Activated CD8-positive, alpha-beta memory T cell treated with anti-CD3 and anti-CD28 coated beads for 36 hours (primary cell): ENCODE results near the gene RELT. TPM values are rescaled to one million over a fixed set of nuclear protein-coding genes. Genes with fewer than 3 reads are reported as not detected.

Experiments used
- CTCF ChIA-PET: fragments of 350-600 bp; sonication (Branson Sonifier 250); formaldehyde crosslinking; loops from one replicate; lab custom pipeline; 2021; ENCODE audit warnings: antibody characterized with exemption; lab: Charles Lee
- POLR2A ChIA-PET: fragments of 350-600 bp; sonication (Branson Sonifier 250); formaldehyde crosslinking; loops from one replicate; lab custom pipeline; 2021; ENCODE audit warnings: antibody characterized with exemption; lab: Charles Lee
- total RNA-seq, 2 experiments: library from RNA; stranded (reverse); gene quantifications; one replicate each; pipeline ENCODE4 v1.2.3, GENCODE V29; 2021

The RELT gene
- total RNA-seq, 2 experiments from 2014 or later = 31.0 to 33.2 TPM

DNA sequence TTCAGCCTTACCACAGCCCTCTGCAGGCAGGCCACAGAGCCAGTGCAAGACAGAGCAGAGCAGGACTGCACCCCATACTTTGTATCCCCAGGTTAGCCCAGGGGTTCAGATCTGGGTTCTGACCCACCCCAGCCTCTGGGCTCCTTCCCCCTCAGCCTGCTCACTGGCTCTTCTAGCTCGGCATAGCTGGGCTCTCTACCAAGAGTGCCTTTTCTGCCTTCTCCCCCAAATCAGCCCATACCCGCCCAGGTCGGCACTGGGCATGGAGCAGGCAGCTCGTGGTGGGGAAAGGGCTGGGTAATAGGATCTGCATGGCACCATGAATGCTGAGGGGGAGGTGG lies 8.3 kb downstream of the RELT start:
- ChIA-PET POLR2A (interaction anchor here (0.5 to 0.6 kb wide), 2 partner anchors 8 to 84 kb away, joined by 3 to 4 read pairs; partner anchors contain the start of gene RELT), CTCF (interaction anchor here (0.9 to 1.4 kb wide), 3 partner anchors 9 to 33 kb away, joined by 4 to 5 read pairs (median 4); no protein-coding TSS in a partner anchor)

DNA sequence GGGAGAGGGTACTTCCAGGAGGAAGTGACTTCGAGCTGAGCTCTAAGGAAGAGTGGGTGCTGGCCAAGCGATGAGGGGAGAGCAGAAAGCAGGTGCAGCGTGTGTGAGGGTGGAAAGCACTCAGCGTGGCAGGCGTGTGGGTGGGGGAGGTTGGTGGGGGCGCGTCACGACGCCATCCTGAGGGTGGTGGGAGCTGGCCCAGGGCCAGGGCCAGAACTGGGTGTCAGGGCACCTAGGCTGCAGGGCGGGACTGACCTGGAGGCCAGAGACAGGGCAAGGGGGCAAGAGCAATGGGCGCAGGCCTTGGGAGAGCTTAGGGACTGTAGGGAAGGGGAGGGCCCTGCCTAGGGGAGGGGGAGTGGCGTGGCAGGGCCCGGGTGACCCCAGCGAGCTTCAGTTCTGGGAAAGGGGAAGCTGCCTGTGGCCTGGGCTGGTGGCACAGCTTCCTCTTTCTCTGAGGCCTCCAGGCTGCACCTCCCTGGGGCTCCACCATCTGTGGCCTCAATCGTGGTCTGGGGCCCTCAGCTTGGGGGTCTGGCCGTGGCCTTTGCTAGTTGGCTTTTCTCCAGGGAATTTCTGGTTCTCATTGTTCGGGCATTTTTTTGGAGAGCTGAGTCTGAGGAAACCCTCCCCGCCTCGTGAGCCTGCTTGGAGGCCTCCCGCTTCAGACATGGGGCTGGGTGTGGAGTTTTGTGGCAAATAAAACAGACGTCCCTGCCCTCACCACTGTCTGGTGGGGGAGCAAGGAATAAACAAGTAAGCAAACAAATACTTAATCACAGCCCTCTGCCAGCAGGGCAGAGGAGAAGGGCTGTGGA lies 8.9 kb downstream of the RELT start:
- CTCF ChIA-PET = interaction anchor here (0.9 to 1.4 kb wide), 3 partner anchors 8 to 34 kb away, joined by 4 to 5 read pairs (median 4); no protein-coding TSS in a partner anchor
- POLR2A ChIA-PET = interaction anchor here (0.5 to 0.6 kb wide), 2 partner anchors 8 to 85 kb away, joined by 3 to 4 read pairs; partner anchors contain the start of gene RELT

DNA sequence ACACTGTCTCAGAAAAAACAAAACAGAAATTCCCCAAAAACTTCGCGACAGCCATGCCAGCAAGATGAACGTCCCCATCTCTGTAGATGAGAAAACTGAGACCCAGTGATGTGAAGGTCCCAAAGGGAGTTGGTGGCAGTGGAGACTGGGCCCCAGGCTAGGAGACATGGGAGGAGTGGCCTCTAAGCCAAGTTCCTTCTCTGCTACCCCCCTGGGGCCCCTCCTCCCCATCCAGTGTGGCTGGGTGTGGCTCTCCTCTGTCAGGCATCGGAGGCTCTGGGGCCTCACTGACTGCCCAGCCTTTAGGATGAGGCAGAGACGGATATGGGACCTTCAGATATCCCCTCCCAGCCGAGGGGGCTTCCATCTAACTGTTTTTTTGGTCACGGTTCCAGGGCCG lies 9.8 kb downstream of the RELT start:
- ChIA-PET CTCF (interaction anchor here (1.4 kb wide), 1 partner anchor 35 kb away, joined by 4 read pairs; no protein-coding TSS in a partner anchor), POLR2A (no interaction called here)

DNA sequence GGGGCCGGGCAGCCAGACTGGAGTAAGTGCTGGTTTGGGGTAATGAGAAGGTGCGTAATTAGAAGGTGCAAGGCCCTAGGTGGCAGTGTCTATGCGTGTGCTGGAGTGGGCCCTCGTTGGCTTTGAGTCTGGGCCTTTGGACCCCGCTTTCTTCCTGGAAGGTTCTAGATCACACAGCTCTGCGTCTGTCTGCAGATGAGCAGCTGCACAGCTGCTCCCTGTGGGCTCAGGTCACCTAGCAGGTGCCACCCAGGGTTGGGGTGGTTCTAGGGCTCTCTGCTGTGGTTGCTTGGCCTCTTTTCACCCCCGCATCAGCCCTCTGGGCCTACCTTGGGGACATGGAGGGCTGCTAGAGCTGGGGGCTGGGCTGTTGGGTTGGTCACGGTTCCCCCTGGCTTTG lies 10.3 kb downstream of the RELT start:
- ChIA-PET POLR2A (no interaction called here), CTCF (interaction anchor here (0.7 kb wide), 1 partner anchor 42 kb away, joined by 3 read pairs; no protein-coding TSS in a partner anchor)

DNA sequence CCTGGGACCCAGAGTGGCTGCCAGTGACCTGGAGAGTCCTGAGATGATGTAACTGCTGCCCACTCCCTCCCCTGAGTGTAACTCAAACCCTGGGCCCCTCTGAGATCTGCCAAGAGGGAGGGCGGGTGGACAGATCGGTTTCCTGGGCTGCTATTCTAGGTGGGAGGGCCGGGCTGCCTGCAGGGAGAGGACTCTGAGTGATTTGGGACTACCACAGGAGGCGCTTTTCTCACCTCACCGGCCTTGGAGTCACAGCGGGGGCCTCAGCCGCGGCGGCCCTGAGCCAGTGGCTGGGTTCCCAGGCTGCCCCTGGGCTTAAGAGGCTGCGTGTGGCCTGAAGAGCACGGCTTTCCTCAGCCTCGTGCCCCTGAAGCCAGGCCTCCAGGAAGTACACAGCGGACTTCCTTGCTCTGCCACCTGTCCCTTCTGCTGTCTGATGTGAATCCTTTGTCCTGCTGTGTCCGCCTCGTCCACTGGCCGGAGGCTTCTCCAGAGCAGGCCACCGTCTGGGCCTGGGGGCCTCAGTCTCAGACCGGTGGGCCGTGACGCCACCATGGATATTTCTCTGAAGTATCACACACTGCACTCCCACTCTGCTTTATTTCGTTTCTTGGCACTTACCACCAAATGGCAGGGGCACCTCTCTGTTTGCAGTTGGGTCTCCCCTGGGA lies 11.5 kb downstream of the RELT start:
- CTCF ChIA-PET = no interaction called here
- POLR2A ChIA-PET = no interaction called here

DNA sequence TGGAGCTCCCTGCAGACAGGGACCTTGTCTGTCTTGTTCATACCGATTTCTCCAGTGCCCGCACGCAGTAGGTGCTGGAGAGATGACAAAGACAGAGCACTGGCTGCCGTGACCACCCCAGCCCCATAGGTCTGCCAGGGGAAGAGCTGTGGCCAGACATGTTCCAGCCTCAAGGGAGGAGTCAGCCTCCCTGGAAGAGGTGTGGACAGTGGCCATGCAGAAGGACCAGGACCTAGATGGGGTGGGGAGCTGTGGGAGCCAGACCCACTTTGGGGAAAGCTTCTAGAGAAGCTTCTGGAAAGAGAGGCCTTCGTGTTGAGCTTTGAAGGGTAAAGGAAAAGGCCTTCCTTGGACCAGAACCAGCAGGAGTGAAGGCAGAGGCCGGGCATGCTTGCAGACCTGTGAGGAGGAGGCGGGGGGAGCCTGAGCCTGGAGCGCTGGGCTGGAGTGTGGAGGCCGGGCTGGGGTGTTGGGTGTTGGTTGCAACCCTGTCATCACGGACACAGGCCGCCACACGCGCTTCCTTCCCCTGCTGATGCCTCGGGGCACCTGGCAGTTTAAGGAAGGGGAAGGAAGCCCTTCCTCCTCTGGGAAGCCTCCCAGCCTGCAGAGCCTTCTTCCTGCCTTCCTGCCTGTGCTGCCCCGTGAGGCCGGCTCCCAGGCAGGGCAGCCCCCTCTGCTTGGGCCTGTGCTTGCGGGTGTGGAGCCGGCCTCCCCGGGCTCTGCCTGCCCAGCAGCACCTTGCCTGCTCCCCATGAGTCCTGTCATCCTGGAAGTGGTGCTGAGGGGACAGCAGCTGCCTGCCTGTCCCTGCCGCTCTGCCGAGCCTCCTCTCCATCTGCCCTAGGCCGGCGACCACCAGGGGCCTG lies 12.3 kb downstream of the RELT start:
- CTCF ChIA-PET = interaction anchor here (0.7 to 1.3 kb wide), 2 partner anchors 37 to 53 kb away, joined by 3 to 6 read pairs; no protein-coding TSS in a partner anchor
- POLR2A ChIA-PET = no interaction called here

DNA sequence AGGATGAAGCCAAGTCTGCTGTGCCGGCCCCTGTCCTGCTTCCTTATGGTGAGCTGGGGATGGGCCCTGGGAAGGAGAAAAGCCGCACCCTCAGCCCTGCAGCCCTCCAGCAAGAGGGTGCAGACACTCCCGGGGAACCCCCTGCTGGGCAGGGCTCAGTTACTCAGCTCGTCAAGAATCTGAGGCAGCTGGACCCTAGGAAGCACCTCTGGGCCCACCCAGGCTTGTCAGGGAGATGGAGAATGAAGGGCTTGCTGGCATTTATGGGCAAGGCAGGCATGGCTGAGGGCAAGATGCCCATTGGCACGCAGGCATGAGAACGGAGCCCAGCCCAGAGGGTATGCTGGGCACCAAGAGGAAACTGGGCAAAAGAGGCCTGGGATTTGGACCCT lies 12.9 kb downstream of the RELT start:
- POLR2A ChIA-PET = no interaction called here

DNA sequence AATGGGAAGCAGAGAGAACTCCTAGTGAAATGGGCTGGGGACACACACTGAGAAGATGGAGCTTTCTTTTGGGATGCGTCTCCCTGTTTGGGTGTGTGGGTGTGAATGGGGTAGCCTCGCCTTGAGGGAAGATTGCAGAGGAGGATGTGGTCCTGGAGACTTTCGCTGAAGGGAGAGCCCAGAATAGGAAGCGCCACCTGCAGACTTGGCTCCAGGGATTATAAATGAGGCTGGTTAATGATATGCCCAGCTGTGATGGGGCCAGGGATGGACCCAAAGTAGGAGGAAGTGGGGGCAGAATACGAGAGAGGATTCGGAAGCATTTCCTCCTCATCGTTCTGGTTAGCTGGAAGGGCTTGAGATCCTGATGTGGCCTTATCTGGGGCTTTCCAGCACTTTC lies 13.7 kb downstream of the RELT start:
- POLR2A ChIA-PET = interaction anchor here (0.6 kb wide), 1 partner anchor 603 kb away, joined by 9 read pairs; no protein-coding TSS in a partner anchor
- CTCF ChIA-PET = no interaction called here

More for the DNA sequence above, 12.9 kb downstream of the RELT start:
- CTCF ChIA-PET = interaction anchor here (1.3 kb wide), 1 partner anchor 38 kb away, joined by 3 read pairs; no protein-coding TSS in a partner anchor

DNA sequence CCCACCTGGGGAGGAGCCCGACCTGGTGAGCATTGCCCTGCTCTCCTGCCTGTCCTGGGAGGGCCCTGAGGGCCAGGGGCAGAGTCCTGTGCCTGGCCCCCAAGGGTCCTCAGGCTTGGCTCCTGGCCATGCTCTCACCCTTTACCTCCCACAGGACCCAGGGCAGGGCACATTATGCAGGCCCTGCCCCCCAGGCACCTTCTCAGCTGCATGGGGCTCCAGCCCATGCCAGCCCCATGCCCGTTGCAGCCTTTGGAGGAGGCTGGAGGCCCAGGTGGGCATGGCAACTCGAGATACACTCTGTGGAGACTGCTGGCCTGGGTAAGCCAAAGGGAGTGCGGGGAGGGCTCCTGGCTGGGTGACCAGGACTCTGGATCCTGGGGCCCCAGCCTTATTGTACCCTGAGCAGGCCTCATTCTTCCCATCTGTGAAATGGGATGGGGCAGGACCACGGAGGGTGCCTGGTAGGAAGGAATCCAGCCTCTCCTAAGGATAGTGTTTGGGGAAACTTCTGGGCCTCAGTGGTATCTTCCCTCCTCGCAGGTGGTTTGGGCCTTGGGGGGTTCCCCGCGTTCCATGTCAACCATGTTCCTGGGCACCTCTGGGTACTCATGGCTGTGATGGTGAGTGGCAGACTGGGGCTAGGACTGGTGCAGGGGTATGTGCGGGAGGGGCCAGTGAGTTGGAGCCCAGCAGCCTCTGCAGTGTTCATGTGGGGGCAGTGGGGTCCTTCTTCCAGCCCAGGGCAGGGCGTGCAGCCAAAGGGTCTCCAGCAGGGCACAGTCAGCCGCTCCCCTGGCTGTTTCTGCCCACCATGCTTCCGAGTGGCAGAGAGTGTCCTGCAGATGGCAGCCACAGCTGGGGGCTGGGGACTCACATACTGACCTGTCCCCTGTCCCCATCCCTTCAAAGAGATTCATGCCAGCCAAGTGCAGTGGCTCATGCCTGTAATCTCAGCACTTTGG lies 14.7 kb downstream of the RELT start:
- POLR2A ChIA-PET = interaction anchor here (0.6 kb wide), 1 partner anchor 602 kb away, joined by 9 read pairs; no protein-coding TSS in a partner anchor
- CTCF ChIA-PET = interaction anchor here (0.9 kb wide), 1 partner anchor 40 kb away, joined by 3 read pairs; no protein-coding TSS in a partner anchor

DNA sequence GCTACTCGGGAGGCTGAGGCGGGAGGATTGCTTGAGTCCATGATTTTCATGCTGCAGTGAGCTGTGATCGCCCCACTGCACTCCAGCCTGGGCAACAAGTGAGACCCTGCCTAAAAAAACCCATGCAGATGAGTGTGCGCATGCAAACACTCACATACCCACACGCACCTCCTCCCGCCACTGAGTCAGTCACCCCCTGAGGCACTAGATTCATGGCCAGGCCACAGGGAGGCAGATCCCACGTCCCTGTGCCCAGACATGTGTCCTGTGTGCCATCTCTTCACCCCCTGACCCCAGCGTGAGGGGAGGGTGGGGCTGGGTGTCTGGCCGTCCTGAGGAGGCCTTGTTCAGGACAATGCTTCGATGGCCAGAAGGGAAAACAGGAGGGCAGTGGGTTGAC lies 15.5 kb downstream of the RELT start:
- CTCF ChIA-PET = interaction anchor here (0.9 to 2.8 kb wide), 2 partner anchors 40 to 41 kb away, joined by 3 to 48 read pairs; no protein-coding TSS in a partner anchor
- POLR2A ChIA-PET = no interaction called here

DNA sequence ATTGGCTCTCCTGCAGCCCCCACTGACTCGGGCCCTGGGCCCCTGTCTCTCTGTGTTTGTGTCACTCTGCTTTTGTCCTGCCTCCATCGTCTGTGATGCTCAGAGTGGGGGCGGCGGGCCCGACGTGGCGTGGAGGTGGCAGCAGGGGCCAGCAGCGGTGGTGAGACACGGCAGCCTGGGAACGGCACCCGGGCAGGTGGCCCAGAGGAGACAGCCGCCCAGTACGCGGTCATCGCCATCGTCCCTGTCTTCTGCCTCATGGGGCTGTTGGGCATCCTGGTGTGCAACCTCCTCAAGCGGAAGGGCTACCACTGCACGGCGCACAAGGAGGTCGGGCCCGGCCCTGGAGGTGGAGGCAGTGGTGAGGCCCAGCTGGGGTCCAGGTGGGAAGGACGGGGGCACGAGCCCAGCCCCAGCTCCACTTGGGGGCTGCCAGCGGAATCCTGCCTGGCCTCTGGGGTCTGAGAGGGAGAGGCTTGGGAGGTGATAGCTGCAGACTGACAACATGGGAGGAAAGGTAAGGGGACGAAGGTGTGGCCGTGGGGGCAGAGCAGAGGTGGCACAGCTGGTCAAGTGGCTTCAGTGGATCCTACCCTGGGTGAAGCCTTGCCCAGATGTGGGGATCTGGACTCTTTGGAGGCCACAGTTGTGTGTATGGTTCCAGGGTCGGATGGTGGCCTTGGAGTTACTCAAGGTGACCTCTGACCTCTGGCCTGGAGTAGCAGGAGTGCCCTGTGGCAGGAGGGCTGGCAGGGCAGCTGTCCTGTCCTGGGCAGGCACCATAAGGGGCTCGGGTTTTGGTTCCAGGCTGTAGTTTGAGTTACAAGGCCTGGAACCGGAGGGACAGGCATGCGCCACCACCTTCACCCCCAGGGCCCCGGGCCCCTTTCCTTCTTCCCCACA lies 16.2 kb downstream of the RELT start:
- ChIA-PET POLR2A (no interaction called here), CTCF (interaction anchor here (1.3 to 2.8 kb wide), 7 partner anchors 10 to 268 kb away, joined by 4 to 48 read pairs (median 4); no protein-coding TSS in a partner anchor)

DNA sequence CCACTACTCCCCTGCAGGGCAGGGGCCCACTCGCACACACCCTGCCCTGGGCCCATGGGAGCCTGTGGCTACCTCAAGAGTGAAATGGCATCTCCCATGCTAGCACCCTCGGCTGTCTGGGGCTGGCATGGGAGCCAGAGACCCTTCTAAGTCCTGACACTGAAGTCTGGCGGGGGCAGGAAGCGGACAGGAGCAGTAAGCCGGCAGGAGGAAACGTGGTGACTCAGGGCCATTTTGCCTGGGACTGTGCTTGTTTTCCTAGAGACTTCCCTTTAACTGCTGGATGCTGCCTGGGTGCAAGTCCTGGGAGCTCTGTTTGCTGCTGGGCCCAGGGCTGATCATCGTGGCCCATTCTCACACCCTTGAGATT lies 16.8 kb downstream of the RELT start:
- CTCF ChIA-PET = interaction anchor here (1.0 to 2.8 kb wide), 11 partner anchors 8 to 267 kb away, joined by 3 to 48 read pairs (median 5); no protein-coding TSS in a partner anchor

DNA sequence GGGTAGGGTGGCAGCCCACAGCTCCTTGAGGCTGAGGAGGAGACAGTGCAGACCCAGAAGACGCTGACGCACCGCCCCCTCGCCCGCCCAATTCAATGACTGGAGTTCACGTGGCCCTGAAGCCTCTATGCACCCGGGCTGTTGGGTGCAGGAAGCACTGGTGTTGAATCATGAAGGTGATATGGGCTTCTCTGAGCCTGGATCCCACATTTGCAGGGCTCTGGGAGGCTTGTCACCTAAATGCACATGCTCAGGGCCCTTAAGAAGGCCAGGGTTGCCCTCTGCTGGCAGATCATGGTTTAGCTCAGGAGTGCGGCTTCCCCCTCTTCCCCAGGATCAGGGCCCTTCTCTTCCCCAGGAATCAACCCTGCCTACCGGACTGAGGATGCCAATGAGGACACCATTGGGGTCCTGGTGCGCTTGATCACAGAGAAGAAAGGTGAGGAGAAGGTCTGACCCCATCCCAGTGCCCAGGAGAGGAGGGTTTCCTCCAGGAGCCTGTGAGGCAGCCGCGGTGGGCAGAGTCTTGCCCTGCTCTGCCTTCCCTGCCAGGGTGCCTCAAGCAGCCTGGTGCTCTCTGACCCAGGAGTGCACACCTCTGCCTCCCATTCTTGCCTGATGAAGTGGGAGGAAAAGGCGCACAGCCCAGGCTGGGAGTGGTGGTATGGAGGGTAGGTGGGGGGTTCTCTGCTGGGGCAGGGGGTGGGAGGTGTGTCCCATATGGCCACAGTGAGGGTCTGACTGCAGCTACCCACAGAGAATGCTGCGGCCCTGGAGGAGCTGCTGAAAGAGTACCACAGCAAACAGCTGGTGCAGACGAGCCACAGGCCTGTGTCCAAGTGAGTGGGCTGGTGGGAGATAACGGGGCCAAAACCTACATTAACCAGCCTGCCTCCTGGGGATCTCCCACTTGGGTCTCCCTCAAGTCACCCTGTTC lies 17.5 kb downstream of the RELT start:
- ChIA-PET CTCF (interaction anchor here (0.6 to 2.8 kb wide), 12 partner anchors 9 to 266 kb away, joined by 3 to 48 read pairs (median 4); partner anchors contain the start of gene RELT), POLR2A (no interaction called here)

More for the DNA sequence above, 16.8 kb downstream of the RELT start:
- POLR2A ChIA-PET = no interaction called here

DNA sequence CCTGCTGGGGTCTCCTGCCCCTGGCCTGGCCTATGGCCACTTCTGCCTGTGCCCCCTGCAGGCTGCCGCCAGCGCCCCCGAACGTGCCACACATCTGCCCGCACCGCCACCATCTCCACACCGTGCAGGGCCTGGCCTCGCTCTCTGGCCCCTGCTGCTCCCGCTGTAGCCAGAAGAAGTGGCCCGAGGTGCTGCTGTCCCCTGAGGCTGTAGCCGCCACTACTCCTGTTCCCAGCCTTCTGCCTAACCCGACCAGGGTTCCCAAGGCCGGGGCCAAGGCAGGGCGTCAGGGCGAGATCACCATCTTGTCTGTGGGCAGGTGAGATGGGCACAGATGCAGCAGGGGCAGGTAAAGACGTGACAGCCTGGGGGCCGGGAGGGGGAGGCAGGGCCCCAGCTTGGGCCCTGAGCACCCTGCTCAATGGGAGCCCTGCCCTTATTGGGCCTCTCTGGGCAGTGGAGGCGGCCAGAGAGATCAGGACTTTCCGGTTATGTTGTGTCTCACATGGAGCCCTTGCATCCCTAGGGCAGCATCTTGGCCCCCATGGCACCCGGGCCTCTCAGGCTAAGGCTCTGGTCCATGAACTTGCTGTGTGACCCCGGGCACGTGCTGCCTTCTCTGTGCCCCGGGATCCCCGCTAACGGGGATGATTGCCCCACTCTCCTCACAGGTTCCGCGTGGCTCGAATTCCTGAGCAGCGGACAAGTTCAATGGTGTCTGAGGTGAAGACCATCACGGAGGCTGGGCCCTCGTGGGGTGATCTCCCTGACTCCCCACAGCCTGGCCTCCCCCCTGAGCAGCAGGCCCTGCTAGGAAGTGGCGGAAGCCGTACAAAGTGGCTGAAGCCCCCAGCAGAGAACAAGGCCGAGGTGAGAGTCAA lies 18.5 kb downstream of the RELT start:
- POLR2A ChIA-PET = no interaction called here
- CTCF ChIA-PET = interaction anchor here (1.8 to 3.2 kb wide), 4 partner anchors 39 to 266 kb away, joined by 6 to 48 read pairs (median 11); no protein-coding TSS in a partner anchor
